ES-I3 (cell line): ENCODE results near the gene PROM2.

ENCODE experiments used
- H3K36me3 ChIP-seq: 2 replicates; pipeline ENCODE4 v1.6.1; 2013; ENCODE audit warnings: mild to moderate bottlenecking, low read length, control low read depth, moderate library complexity; ENCODE audit not compliant: insufficient read depth
- H3K4me1 ChIP-seq: 2 replicates; pipeline ENCODE4 v1.6.1; 2013; ENCODE audit warnings: mild to moderate bottlenecking, control low read depth, low read length; ENCODE audit not compliant: insufficient read depth
- H3K9ac ChIP-seq: 2 replicates; pipeline ENCODE4 v1.6.1; 2013; ENCODE audit warnings: low read depth, mild to moderate bottlenecking, low read length, moderate library complexity
- H3K9me3 ChIP-seq: 2 replicates; pipeline ENCODE4 v1.6.1; 2013; ENCODE audit warnings: mild to moderate bottlenecking, low read length, moderate library complexity; ENCODE audit not compliant: control insufficient read depth, insufficient read depth

The PROM2 gene

GRCh38 chr2:95275601-95276243 is 1.5 kb downstream of the PROM2 start:
- Histone ChIP-seq H3K9me3 (no peaks in the 10 kb centered on the region), H3K9ac (no peak overlapping the region), H3K4me1 (peaks cover 4% of the 10 kb centered on the region; the same call in 1 of the 2 replicates), H3K36me3 (no peaks in the 10 kb centered on the region)

GRCh38 chr2:95276244-95276887 is 2.1 kb downstream of the PROM2 start:
- Histone ChIP-seq H3K9ac (no peak overlapping the region), H3K9me3 (no peaks in the 10 kb centered on the region), H3K36me3 (no peaks in the 10 kb centered on the region), H3K4me1 (peaks cover 4% of the 10 kb centered on the region; the same call in 1 of the 2 replicates)

- Histone ChIP-seq H3K9ac (no peak overlapping the region), H3K36me3 (no peaks in the 10 kb centered on the region), H3K9me3 (no peaks in the 10 kb centered on the region), H3K4me1 (peaks cover 4% of the 10 kb centered on the region; the same call in 1 of the 2 replicates)
These were observed 2.6 kb downstream of the PROM2 start for GRCh38 chr2:95276888-95277245.

GRCh38 chr2:95277246-95277906 is 3.1 kb downstream of the PROM2 start:
- no peak overlapping the region for H3K9ac ChIP-seq

GRCh38 chr2:95278051-95278471 is 3.8 kb downstream of the PROM2 start:
- Histone ChIP-seq H3K9me3 (no peaks in the 10 kb centered on the region), H3K9ac (no peak overlapping the region), H3K36me3 (no peaks in the 10 kb centered on the region)

More at GRCh38 chr2:95277246-95277906, 3.1 kb downstream of the PROM2 start:
- Histone ChIP-seq H3K4me1 (peaks cover 4% of the 10 kb centered on the region; the same call in 1 of the 2 replicates), H3K36me3 (no peaks in the 10 kb centered on the region), H3K9me3 (no peaks in the 10 kb centered on the region)

GRCh38 chr2:95278637-95279225 is 4.5 kb downstream of the PROM2 start:
- H3K4me1 ChIP-seq: peaks cover 4% of the 10 kb centered on the region; the same call in 1 of the 2 replicates
- H3K36me3 ChIP-seq: no peaks in the 10 kb centered on the region
- no peaks in the 10 kb centered on the region for H3K9me3 ChIP-seq
- no peak overlapping the region for H3K9ac ChIP-seq

More at GRCh38 chr2:95278051-95278471, 3.8 kb downstream of the PROM2 start:
- H3K4me1 ChIP-seq: peaks cover 4% of the 10 kb centered on the region; the same call in 1 of the 2 replicates

GRCh38 chr2:95279435-95280035 is 5.3 kb downstream of the PROM2 start:
- Histone ChIP-seq H3K36me3 (no peaks in the 10 kb centered on the region), H3K4me1 (peaks cover 4% of the 10 kb centered on the region; the same call in 1 of the 2 replicates), H3K9ac (no peak overlapping the region), H3K9me3 (no peaks in the 10 kb centered on the region)

GRCh38 chr2:95281071-95281470 is 6.8 kb downstream of the PROM2 start:
- H3K36me3 ChIP-seq: no peaks in the 10 kb centered on the region
- H3K9me3 ChIP-seq: no peaks in the 10 kb centered on the region
- H3K9ac ChIP-seq: no peak overlapping the region
- H3K4me1 ChIP-seq: peaks cover 4% of the 10 kb centered on the region; the same call in 1 of the 2 replicates

- Histone ChIP-seq H3K4me1 (peaks cover 4% of the 10 kb centered on the region; the same call in 1 of the 2 replicates), H3K9me3 (no peaks in the 10 kb centered on the region), H3K9ac (no peak overlapping the region), H3K36me3 (no peaks in the 10 kb centered on the region)
These were observed 7.5 kb downstream of the PROM2 start for GRCh38 chr2:95281786-95282185.

GRCh38 chr2:95282458-95282857 is 8.2 kb downstream of the PROM2 start:
- Histone ChIP-seq H3K9ac (no peak overlapping the region), H3K4me1 (peaks cover 2% of the 10 kb centered on the region; the same call in 1 of the 2 replicates), H3K9me3 (no peaks in the 10 kb centered on the region), H3K36me3 (no peaks in the 10 kb centered on the region)

- Histone ChIP-seq H3K9ac (no peak overlapping the region), H3K9me3 (no peaks in the 10 kb centered on the region), H3K36me3 (no peaks in the 10 kb centered on the region), H3K4me1 (no peaks in the 10 kb centered on the region)
These were observed 9.3 kb downstream of the PROM2 start for GRCh38 chr2:95283562-95283961.

- Histone ChIP-seq H3K36me3 (no peaks in the 10 kb centered on the region), H3K9me3 (no peaks in the 10 kb centered on the region), H3K4me1 (no peaks in the 10 kb centered on the region), H3K9ac (no peak overlapping the region)
These were observed 10.8 kb downstream of the PROM2 start for GRCh38 chr2:95284886-95285541.

- no peaks in the 10 kb centered on the region for H3K36me3 ChIP-seq
- no peak overlapping the region for H3K9ac ChIP-seq
- no peaks in the 10 kb centered on the region; the same call in 1 of the 2 replicates for H3K9me3 ChIP-seq
- H3K4me1 ChIP-seq: no peaks in the 10 kb centered on the region
These were observed 11.3 kb downstream of the PROM2 start for GRCh38 chr2:95285542-95285932.

- H3K9ac ChIP-seq: no peak overlapping the region
- H3K9me3 ChIP-seq: peaks cover 3% of the 10 kb centered on the region
- H3K4me1 ChIP-seq: no peaks in the 10 kb centered on the region
- H3K36me3 ChIP-seq: no peaks in the 10 kb centered on the region
These were observed 13.1 kb downstream of the PROM2 start for GRCh38 chr2:95287336-95287735.
